Adrenal gland (tissue), 5 donors: ENCODE data around the gene VGLL4.

Source experiments
- POLR2A ChIP-seq, 2 donors: fragments of 450-650 bp; IDR thresholded peaks; one replicate each; pipeline ENCODE4 v1.6.1; 2017; ENCODE audit warnings: antibody characterized with exemption in 2 of 2, mild to moderate bottlenecking in 2 of 2, moderate library complexity in 1 of 2
- TF ChIP-seq, protein P1 (sequence below), 6 experiments: fragments of 450-650 bp in 4 of 6; fragments of 200-600 bp in 2 of 6; sonication (generic) in 1 of 6; IDR thresholded peaks; 1 replicate in 5 of 6; 2 replicates in 1 of 6; pipeline versions ENCODE4 v1.5.1 to v1.8.0; 2016 to 2021; ENCODE audit warnings: antibody characterized with exemption in 6 of 6, mild to moderate bottlenecking in 2 of 6, moderate library complexity in 1 of 6
- donor health status: DM: no; HTN: no; CAD: no.

- TF ChIP-seq, protein P1, sequence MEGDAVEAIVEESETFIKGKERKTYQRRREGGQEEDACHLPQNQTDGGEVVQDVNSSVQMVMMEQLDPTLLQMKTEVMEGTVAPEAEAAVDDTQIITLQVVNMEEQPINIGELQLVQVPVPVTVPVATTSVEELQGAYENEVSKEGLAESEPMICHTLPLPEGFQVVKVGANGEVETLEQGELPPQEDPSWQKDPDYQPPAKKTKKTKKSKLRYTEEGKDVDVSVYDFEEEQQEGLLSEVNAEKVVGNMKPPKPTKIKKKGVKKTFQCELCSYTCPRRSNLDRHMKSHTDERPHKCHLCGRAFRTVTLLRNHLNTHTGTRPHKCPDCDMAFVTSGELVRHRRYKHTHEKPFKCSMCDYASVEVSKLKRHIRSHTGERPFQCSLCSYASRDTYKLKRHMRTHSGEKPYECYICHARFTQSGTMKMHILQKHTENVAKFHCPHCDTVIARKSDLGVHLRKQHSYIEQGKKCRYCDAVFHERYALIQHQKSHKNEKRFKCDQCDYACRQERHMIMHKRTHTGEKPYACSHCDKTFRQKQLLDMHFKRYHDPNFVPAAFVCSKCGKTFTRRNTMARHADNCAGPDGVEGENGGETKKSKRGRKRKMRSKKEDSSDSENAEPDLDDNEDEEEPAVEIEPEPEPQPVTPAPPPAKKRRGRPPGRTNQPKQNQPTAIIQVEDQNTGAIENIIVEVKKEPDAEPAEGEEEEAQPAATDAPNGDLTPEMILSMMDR (IDR thresholded peaks at IDR 0.05), result no peak
- TF ChIP-seq POLR2A (IDR thresholded peaks at IDR 0.05), result no peak
Observed at GRCh38 chr3:11555881-11556633, 87.7 kb downstream of the VGLL4 start.
